ENCODE results near the gene GARRE1.
"Not testable (repeated sequence)": the region's sequence is repeated elsewhere in the genome, so short reads cannot be mapped to it uniquely, and the experiment has no call there.

The GARRE1 gene

DNA sequence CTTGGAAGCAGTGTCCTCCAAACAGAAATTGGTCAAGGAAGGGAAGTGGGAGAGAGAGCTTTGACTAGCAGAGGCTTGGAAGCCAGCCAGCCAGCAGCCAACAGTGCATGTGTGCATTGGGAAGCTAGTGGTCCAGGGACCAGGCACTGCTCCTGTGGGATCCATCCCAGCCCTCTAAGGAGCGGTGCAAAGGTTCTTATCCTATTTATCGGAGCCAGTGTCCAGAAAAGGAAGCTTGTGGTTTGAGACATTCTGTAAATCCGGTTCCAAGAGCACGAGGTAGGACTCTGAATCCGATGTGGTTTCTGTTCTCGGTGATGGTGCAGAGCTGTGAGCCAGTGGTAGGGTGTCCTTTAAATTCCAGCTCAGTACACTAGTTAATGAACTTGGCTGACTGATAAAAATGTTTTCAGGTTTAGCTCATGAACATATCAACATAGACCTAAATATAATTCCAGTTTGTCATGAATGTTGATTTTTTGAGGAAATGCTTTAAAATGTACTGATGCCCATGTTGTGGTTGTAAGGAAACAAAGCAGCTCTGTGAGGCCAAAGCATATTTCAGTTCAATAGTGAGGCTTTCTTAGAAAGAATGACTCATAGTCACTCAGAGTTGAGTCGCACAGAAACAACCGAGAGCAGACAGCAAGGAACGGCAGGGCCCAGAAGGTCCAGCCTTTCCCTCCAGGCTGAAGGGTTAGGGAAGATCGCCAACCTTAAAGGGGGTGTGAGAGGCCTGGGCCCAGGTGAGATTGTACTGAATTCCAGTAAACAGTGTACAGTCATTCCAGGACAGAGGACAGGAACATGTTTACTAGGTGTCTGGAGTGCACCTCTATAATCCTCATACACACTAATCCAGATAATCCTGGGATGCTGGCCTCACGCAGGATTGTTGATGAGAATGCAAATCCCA is 21.5 kb upstream of the GARRE1 start:
- FAIRE-seq, result no peak

DNA sequence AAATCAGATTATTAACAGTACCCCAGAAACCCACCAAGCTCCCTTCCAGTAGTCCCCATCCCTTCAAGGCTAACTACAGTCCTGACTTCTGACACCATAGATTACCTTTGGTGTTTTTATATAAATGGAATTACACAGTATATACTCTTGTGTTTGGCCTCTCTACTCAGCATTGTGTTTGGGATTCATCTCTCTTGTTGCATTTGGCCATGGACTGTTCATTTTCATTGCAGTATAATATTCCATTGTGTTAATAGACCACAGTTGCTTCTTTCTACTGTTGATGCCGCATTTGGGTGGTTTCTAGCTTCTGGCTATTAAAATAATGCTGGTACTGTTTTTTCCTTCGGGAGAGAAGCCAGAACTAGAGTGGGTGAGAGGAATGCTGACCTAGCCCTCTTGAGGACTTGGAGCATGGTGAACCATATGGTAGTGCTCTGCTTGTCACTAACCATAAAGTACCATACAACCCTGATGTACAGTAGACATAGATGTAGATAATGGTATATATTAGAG is 18.9 kb upstream of the GARRE1 start:
- FAIRE-seq, result no peak

DNA sequence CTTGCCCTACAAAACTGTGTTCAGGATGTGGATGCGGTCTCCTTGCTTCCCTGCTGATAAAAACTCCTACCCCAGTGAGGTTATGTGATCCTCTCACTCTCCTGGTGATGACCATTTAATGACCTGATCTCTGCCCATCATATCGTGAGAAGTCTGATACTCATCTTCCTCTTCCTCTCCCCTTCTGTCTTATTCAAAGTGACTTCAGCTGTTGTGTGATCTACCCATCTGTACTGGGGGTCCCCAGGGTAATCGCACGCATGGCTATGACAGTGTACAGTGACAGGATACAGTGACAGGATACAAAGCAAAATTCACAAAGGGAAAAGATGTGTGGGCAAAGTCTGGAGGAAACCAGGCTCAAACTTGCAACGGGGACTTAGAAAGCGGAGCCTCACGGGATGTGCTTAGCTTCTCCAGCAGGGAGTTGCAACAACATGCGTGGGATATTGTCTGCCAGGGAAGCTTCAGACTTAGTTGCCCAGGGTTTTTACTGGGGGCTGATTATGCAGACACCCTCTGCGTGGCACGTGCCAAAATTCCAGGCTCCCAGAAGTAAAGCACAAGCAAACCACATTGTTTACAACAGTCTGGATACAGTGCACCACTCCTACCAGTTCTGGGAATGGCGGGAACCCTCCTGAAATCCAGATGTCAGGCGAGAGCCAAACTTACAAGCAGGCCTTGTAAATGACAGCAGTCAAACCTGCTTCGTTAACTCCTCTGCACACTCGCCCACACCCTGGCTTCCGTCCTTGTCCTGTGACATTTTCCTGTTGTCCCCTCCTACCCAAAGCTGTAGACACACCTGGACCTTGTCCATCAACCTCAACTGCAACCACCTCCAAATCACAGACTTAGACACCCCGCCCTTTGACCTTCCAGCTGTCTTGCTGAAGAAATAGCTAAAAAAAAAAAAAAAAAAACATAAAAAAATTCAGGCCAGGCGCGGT is 18.0 kb upstream of the GARRE1 start:
- FAIRE-seq, result no peak

DNA sequence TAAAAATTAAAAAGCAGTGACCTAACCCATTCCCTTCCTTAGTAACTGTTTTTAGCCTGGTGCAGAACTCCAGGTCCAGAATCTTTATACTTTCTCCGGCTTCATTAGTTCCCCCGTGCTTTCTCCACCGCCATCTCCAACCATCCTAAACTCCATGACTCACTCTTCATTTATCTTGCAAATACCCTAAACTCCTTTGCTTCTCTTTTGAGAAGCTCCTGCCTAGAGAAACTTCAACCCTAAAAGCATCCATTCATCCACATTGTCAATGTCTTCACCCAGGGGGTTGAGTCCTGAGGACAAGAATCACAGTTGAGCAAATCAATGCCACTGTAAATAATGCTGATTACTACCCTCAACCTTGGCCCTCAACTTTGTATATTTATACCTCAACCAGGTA is 17.1 kb upstream of the GARRE1 start:
- FAIRE-seq, result no peak

DNA sequence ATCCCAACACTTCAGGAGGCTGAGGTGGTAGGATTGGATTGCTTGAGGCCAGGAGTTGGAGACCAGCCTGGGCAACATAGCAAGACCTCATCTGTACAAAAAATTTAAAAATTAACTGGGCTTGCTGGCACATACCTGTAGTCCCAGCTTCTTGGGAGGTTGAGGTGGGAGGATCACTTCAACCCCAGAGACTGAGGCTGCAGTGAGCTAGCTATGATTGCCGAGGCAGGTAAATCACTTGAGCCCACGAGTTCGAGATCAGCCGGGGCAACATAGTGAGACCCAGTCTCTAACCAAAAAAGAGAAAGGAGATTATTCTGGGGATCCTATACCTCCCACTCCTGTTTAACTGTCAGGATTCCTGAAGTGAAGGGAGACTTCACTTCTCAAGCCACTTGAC is 16.4 kb upstream of the GARRE1 start:
- FAIRE-seq, result no peak

DNA sequence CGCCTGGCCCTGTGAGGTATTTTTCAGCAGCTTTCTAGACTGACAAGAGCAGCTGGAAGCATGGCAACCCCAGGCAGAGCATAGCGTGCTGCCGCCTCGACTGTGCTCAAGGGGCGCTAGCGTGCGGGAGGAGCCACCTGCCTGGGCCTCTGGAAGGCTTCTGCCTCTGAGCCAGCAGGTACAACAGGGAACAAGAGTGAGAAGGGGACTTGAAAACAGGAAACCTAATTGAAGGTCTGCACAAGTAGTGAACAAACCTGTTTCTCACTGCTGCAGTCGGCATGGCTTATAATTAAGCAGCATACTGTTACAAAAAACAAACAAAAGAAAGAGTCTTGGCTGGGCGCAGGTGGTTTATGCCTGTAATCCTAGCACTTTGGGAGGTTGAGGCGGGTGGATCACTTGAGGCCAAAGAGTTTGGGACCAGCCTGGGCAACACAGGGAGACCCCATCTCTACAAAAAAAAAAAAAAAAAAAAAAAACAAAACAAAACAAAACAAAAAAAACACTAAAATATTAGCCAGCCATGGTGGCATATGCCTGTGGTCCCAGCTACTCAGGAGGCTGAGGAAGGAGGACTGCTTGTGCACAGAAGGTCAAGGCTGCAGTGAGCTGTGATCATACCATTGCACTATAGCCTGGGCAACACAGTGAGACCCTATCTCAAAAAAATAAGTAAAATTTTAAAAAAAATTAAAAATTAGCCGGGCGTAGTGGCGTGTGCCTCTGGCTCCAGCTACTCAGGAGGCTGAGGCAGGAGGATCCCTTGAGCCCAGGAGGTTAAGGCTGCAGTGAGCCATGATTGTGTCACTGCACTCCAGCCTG is 12.6 kb upstream of the GARRE1 start:
- no peak for FAIRE-seq

DNA sequence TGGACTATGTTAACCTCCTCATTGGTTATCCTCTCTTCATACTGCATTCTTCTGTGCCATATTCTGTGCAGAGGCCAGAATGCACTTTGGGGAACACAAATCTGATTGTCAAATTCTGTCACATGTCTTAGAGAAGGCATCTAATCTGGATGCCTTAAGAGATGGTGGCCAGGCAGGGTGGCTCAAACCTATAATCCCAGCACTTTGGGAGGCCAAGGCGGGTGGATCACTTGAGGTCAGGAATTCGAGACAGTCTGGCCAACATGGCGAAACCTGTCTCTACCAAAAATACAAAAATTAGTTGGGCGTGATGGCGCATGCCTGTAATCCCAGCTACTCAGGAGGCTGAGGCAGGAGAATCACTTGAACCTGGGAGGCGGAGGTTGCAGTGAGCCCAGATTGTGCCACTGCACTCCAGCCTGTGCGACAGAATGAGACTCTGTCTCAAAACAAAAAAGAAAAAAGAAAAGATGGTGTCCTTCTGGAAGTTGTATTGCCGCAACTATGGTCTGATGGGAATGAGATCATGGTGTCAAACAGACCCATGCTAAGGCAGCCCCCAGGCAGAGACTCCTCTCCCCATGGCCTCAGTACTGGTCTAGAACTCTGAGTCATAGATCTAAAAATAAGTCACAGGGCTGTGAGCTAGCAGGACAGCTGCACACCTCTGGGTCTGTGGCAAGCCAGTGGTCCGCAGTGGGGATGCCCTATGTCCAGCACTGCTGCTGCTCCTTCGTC is 11.0 kb upstream of the GARRE1 start:
- FAIRE-seq, result not testable (repeated sequence)

DNA sequence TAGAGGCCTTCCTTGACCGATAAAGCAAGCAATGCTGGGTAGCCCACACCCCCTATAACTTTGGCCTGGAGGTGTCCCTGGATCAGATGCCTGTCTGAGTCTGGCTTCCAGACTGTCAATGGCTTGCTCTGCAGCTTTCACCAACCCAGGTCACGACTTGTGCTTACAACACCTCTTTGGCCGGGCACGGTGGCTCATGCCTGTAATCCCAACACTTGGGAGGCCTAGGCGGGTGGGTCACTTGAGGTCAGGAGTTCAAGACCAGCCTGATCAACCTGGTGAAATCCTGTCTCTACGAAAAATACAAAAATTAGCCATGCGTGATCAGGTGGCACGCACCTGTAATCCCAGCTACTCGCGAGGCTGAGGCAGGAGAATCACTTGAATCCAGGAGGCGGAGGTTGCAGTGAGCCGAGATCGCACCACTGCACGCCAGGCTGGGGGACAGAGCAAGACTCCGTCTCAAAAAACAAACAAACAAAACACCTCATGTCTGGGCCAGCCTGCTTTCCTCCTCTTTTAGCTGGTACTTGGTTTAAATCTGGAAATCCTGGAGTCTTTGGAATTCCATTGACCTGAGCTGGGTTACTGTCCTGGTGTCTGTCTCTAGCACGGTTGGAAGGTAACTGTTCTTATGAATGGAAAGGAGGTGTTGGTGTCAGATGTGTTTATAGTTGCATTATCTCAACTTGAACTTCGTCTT is 10.3 kb upstream of the GARRE1 start:
- no peak for FAIRE-seq

DNA sequence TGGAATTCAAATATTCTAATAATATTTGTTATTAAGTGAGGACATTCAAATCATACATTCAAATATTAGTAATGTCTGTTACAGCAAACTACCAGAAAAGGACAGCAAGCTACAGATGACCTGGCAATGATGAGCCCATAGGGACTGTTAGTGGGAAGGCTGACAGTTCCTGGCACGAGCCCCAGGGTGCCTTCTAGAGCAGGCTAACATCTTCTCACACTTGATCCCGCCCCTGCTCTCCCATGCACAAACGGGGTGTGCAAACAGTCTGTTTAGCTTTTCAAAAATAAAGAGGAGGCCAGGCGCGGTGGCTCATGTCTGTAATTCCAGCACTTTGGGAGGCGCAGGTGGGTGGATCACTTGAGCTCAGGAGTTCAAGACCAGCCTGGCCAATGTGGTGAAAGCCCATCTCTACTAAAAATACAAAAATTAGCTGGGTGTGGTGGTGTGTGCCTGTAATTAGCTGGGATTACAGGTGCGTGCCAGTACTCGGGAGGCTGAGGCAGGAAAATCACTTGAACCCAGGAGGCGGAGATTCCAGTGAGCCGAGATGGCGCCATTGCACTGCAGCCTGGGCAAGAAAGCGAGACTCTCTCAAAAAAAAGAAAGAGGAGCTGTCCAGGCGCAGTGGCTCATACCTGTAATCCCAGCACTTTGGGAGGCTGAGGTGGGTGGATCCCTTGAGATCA is 9.6 kb upstream of the GARRE1 start:
- FAIRE-seq, result no peak

DNA sequence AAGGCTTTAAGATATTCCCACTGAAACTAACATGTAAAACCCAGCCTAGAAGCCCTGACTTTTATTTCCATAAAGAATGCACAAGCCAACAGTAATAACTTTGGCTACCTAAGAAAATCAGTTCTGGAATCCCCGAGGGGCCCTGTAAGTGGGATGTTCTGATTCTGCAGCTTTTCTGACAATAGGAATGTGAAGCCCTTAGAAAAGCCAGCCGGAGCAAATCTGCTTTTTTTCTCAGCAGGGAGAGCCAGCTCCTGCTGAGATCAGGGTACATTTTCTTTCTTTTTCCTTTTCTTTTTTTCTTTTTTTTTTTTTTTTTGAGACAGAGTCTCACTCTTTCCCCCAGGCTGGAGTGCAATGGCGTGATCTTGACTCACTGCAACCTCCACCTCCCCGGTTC is 8.0 kb upstream of the GARRE1 start:
- no peak for FAIRE-seq

DNA sequence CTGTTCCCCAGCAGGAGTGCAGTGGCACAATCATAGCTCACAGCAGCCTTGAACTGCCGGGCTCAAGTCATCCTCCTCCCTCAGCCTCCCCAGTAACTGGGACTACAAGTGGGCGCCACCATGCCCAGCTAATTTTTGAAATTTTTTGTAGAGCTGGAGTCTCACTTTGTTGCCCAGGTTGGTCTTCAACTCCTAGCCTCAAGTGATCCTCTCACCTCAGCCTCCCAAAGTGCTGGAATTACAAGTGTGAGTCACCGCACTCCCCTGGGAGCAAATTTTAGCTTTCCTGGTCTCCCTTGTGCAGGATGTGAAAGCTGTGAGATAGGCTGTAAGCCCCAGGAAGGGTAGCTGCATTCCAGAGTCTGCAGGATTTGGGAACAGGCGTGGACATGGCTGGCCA is 5.4 kb upstream of the GARRE1 start:
- FAIRE-seq, result no peak

DNA sequence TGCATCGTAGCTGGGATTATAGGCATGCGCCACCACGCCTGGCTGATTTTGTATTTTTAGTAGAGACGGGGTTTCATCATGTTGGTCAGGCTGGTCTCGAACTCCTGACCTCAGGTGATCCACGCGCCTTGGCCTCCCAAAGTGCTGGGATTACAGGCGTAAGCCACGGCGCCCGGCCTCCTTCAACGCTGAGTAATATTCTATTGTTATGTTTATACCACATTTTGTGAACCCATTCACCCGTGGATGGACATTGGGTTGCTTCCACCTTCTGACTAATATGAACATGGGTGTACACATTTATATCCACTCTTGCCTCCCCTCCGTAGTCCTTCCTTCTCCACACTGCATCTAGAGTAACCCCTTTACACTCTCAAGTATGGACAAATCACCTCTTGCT is 1.2 kb upstream of the GARRE1 start:
- FAIRE-seq, result not testable (repeated sequence)

DNA sequence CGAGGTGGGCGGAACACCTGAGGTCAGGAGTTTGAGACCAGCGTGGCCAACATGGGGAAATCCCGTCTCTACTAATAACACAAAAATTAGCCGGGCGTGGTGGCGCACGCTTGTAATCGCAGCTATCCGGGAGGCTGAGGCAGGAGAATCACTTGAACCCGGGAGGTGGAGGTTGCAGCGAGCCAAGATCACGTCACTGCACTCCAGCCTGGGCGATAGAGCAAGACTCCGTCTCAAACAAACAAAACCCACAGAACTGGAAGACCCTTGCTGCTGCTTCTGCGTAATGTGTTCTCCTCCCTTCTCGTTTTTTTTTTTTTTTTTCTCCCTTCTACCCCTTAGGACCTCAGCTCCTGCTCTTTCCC is 691 bp upstream of the GARRE1 start:
- FAIRE-seq, result not testable (repeated sequence)

DNA sequence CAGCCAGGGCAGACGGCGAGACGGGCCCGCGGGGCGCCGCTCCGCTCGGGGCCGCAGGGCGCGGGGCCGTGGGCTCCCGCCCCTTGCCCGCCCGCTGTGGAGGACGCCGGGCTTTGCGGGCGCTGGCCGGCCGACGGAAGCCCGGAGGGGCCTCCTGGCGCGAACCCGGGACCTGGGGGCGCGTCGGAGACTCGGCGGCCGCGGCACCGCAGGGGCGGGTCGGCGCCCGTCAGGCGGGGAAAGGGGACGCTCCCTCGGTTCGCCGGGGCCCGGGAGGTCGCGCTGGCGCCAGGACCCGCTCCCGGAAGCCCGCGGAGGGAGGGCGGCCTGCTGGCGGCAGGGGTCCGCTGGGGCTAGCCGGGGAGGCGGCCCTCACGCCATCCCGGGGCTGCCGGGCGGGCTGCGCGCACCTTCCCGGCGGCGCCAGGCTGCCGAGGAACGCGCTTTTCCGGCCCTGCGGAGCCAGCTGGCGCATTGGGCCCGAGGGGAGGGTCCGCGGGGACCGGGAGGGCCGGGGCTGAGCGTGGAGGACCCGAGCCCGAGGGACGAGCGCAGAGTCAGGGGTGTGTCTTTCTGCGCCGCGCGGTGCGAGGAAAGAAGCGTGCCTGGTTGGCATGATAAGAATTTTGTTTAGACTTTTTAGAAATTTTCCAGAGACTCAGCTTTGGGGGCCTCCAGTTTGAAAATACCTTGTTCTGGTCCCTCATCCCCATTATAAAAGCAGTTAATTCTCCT is 511 bp downstream of the GARRE1 start:
- no peak for FAIRE-seq

DNA sequence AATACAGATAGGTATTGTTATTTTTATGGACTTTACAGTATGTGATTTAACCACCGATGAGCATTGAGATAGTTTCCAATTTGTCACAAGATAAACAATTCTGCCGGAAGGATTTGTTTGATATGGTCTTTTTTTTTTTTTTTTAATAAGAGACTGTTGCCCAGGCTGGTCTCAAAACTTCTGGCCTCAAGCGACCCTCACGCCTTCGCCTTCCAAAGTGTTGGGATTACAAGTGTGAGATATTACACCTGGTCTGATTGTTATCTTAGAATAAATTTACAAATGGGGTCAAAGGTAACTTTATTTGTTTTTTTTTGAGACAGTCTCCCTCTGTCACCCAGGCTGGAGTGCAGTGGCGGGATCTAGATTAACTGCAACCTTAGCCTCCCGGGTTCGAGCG is 1.2 kb downstream of the GARRE1 start:
- FAIRE-seq, result no peak

DNA sequence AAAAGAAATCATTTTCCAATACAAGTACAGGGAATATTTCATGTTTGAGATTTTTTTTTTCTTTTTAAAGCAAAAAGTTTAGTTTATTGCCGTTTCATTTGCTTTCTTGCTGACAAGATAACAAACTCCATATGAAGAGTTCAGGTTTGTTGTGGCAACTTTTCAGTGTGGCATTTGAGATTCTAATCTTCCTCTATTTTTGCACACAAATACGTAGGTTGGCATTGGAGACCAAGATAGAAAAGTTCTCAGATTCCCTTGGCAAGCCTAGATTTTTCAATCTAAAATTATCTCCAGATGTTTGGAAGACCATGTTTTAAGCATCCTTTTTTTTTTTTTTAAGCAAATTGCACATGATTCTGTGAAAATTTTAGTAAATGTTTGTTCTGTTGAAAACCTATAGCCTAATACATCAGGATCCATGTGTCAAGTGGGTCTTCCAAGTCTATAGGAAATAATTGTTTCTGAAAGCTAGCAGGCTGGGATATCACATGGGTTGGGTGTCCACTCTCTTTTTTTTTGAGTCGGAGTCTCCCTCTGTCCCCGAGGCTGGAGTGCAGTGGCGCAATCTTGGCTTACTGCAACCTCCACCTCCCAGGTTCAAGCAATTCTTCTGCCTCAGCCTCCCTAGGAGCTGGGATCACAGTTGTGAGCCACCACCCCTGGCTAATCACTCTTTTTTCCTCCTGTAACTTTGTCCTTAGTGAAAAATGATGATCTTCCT is 2.6 kb downstream of the GARRE1 start:
- no peak for FAIRE-seq

DNA sequence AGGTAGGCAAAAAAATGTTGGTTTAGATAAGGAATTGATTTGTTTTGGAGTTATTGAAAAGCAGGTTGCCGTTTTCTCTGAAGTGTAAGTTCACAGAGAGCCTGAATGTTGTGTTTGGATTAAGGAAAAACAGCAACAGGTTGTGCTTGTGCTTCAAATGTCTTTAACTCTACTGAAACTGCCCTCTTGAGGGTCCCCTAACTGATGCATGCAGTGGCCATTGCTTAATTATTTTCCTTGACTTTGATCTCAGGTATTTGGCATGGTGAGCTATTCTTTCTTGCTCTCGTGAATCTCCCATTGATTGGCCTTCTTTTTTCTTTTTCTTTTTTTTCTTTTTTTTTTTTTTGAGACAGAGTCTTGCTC is 3.2 kb downstream of the GARRE1 start:
- FAIRE-seq, result no peak

DNA sequence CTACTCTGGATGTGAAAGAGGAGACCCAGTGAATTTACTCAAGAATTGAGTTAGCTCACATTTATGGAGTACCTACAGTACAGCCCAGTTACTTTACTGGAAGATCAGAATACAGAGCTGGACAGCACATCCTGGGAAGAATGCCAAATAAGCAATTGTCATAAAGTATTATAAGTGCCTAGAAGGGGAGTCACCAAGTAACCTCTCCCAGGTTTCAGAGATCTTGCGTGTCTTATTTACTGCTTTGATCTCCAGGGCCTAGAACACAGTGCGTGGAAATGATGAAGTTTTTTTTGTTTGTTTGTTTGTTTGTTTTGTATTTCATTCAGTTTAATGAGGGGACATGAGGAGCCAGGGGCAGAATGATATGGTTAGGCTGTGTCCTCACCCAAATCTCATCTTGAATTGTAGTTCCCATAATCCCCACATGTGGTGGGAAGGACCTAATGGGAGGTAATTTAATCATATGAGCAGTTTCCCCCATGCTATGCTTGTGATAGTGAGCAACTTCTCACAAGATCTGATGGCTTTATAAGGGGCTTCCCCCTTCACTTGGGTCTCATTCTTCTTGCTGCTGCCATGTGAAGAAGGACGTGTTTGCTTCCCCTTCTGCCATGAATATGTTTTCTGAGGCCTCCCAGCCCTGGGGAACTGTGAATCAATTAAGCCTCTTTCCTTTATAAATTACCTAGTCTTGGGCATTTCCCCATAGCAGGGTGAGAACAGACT is 5.2 kb downstream of the GARRE1 start:
- no peak for FAIRE-seq

DNA sequence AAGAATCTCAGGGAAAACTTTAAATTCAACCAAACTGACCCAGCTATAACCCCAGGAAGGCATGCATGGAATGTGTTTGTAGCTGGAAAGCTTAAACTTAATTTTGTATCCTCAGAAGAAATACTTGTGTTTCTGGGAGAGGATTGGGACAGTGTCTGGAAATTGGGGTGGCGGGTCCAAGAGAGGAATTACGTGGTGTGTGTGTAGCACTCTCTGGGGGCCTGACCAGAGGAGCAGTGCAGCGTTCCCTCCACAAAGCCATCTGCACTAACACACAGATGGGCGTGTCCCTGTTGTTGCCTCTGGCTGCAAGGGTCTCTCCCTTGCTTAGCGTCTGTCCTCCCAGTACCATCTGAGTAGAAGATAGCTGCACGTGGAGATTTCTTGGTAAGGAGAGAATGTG is 6.4 kb downstream of the GARRE1 start:
- FAIRE-seq, result no peak

Data from A204.1 (cell line).